ENCODE data around the gene EIF4E3.

EIF4E3 gene

DNA sequence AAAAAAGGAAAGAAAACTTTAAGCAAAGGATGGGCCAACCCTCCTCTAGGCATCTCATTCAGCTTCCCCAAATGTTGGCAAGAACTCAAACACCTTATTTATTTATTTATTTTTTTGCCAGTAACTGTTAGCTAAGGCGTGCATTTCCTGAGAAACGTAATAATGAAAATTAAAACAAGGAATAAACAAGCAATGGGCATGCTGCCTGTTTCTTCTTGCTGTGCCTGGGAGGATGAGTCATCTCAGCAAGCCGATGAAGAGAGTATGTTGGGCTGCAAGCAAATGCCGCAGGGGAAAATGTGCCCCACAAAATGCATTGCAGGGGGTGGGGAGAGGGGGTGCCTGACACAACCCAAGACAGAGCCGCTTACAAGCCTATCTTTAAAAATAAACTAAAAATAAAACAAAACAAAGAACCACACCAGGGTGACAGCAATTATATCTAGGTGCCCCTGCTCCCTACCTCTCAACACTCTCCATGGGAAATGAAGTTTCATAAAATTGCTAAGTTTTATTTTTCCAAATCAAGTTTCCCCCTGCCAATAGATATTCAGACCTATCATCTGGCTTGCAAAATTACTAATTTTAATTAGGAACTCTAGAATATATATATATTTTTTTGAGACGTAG is 40.3 kb downstream of the EIF4E3 start:
- DNase-seq = peak; percentile 6

DNA sequence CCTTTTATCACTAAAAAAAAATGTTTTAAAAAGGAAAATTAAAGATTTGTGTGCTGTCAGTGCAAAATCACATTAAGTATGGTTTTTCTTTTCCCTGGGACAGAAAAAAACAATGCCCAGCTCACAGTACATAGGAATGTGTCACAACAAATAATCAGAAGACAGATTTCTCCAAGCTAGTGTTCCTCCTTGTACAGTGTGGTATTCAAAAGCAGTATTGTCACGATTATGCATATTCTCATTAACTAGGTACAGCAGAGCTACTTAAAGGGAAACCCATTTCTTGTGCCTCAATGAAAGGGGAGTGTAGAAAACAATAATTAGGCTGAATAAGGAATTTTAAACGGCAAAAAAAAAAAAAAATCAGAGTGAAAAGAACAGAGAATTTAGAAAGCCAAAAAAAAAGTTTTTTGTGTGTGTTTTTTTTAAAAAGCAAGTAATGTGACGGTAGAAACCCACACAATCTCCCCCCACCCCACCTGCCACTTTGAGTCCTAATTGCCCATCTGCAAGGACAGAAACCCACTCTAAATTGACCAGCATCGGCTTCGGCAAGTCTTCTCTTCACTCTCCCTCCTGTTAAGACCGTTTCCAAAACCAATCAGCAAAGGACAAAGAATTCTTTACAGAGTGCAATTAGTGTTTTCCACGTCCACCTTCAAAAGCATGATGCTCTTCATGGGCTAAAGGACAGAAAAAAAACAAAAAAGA is 41.0 kb downstream of the EIF4E3 start:
- no peak for DNase-seq

DNA sequence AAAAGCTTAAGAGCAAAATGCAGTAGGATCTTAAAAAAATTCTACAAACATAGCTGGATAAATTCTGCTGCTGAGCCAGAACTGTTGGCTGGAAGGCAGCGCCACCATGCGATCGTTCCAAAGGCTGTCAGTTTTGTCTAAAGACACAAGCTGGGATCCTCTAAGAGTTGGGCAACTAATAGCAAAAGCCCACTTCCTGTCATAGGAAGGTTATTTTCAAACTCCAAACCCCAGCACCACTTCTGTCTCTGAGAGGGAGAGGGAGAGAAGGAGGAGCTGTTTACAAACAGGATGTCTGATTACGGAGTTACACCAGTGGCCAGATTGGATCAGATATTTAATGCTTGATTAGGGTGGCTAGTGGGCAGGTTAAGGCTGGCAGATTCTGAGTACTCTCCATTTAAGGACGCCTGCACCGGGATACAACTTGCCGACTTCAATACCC is 44.0 kb downstream of the EIF4E3 start:
- no peak for DNase-seq

DNA sequence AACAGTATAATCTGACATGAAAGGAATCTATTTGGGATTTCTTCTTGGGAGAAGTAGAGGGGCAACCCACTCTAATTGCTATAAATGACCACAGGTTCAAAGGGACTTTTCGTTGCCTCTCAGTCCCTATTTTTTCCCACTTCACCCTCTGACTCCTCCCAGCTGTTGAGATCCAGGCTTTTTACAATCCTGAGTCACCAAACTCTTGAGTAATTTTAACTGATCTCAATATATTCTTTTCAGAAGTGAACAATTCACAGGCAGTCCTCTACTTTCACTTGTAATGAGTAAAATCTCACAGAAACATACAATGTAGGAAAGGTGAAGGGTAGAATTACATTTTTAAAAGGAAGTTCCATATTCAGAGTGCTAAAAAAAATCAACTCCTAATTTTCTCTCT is 44.6 kb downstream of the EIF4E3 start:
- DNase-seq = no peak

DNA sequence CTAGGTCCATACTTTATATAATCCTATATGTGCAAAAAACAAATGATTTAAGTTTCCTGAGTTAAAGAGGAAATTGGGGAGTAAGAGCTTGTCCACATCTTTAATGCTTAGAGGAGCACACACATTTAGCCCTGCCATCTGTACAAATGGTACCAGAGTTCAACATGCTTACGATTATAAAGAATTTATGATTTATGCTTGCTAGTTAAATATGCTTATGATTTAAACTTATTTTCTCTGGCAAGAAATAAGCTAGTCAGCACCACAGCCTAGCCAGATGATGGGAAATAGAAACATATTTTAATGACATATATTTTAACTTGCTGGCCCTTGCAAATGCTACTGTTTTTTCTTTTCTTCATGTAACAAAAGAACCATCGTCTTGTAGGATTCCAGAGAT is 48.3 kb downstream of the EIF4E3 start:
- DNase-seq = no peak

DNA sequence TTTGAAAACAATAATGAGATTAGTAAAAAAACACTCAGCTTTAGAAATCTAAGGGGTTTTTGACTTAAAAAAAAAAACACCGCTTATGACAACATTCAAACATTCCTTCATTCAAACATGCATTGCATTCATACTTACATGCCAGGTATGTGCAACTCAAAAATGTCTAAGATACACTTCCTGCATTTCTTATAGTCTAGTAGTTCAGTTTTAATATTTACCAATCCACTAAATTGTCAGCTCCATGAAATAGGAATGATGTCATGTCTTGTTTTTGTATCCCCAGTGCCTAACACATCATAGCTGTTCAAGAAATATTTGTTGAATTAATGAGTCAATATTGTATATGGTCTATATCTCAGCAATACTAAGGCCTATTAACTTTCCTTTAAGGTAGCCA is 51.7 kb downstream of the EIF4E3 start:
- no peak for DNase-seq

DNA sequence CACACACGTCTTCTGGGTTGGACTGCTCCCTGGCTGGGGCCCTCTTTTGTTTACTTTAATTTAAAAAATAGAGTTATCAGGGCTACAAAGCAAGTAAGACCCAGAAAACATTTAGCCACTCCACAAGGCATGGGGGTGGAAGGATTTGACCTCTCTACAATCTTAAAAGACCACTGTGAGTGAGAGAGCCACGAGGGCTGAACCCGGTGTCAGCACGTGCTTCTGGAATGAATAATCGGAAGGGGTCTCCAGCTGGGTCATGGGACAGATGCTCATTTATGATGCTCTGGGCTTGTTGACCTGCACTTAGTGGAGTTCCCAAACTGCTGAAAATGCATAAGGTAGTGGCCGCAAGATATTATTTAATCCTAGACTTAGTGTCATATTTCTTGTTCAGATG is 52.4 kb downstream of the EIF4E3 start:
- no peak for DNase-seq

DNA sequence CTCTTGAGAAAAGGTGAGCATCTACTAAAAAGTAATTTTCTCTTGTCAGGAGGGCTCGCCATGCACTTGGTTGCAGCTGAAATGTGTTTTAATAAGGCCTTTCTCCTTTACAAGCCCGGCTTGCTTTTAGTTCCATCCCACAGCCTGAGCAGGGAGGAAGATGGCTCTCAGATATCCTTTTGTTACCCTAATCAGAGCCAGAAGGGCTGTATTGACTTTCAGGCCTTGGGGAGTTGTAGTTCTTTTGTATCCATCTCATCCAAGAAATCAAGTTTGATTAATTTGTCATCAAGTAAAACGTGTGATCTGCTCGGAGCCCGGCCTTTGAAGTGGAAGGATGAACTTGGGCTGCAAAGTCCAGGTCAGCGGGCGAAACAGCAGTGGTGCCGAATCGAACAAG is 52.9 kb downstream of the EIF4E3 start:
- no peak for DNase-seq

DNA sequence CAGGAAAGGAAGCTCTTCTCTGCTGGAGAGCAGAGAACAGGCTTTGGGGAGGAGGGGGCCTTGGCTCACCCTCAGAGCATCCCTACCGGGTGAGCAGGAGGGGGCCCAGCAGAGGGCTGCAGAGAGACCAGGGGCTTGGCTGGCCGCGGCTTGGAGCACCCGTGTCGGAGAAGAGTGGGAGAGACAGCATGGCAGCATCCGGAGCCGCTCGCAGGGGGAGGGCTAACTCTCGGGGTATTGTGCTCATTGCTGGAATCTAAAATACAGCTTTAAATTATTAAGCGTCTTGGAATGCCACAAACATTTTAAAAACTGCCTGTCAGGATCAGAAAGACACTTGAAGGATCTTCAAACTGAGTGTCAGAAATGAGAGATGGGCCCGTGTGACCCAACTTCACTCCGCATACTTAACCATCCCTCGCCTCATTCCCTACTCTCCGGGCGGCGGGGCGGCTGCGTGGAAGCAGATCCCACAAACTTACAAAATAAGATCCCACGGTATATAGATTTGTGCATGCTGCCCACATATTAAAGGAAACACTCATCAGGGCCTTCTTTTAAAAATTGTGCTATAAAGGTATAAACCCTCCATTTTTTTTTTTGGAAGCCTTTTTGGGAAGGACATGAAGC is 53.9 kb downstream of the EIF4E3 start:
- DNase-seq = no peak

DNA sequence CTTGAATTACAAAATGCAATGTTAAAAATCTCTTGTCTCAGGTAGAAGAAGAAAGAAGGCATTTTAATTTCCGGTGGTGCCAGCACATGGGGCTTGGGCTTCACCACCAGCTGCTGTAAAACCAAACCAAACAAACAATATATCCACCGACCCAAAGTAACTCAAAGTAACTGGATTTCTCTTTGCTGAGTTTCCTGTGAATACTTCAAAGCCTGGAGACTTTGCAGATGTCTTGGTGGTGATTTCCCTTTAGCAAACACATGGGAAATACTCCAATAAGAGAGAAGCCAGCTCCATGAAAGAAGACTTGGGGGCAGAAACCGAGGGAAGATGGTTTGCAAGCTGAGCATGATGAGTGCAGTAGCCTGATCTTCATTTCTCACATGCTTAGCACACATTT is 62.6 kb downstream of the EIF4E3 start:
- DNase-seq = no peak

DNA sequence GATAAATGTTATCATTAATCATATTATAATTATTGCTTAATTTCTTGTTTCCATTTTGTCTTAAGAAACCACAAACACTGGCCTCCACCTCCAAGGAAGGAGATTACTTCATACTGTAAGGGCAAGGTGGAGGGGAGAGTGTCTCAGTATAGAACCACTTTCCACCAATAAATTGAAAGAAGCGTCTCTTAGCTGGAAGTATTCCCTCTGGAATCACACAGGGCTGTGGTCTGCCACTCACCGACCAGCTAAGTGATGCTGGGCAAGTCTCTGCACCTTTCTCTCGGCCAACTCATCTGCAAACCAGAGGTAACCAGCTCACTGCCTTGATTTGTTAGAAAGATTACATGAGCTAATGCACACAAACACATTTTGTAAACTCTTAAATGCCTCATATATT is 63.1 kb downstream of the EIF4E3 start:
- no peak for DNase-seq

DNA sequence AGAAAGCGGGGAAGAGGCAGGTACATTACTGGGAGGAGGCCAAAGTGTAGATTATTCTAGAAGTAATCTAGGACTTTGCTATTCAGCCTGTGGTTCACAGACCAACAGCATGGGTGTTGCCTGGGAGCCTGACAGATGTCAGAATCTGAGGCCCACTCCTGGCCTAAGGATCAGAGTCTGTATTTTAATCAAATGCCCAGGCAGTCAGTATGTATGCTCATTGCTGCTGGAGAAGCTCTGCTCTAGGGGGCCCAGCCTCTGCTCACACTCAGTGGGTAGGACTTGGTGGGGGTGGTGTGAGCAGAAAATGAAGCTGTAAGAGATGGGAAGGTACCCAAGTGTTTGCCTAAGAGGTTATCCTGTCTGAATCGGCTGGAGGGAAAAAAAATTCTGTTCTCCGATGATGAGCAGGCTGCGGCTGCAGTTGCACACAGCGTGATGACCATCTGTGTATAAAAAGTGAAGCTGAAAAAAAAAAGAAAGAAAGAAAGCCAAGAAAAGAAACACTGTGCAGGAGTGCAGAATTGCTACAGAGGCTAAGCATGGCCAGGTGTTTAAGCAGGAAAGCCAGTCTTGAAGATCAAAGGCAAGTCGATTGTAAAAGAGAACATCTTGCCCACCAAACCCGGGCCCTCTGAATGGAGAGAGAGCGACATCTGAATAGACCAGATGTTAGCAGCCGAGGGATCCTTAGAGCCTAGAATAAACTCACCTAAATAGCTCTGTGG is 65.2 kb downstream of the EIF4E3 start:
- DNase-seq = no peak

DNA sequence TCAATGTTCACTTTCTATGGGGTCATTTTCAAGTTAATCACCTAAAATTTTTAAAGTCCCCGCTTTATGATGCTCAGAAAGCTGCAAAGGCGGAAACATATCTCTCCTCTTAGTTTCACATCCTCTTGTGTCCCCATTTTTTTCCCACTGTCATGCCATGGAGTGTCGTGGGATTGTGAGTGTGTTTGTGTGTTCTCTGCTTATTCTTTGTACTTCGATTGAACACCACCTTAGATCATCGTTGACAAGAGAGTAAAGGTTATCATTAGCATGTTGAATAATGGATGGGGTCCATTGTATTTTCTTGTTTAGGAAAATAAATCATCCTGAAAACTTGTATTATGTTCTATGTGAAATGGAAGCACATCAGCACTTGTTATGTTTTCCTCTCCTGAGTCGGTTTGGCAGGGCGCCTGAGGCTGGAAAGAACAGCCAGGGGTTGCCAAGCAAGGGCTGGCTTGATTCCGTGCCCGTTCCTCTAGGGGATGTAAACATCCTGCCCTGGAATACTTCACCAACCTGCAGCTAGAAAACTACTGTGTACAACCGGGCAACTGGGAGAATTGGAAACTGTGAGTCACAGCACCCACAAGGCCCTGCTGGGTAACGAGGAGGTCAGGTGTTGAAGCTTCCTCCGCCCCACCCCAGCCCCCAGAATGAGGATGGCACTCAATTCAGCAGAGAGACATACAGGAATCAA is 67.2 kb downstream of the EIF4E3 start:
- DNase-seq = peak; percentile 26

DNA sequence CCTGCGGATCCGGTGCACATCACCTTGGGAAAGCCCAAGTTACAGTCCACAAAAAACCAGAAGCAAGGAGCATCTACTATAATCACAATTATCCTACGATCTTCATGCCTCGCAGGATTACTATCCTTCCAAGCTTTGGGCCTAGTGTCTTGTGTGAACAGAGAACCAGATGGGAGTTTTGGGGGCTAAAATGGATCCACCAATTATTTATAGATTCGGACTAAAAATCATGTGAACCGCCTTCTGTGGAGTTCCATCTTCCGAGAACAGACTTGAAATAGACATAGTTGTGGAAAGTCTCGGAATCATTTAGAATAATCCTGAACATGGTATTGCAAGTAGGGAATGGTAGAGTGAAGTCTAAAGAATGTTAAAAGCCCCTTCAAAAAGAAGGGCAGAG is 70.1 kb downstream of the EIF4E3 start:
- no peak for DNase-seq

DNA sequence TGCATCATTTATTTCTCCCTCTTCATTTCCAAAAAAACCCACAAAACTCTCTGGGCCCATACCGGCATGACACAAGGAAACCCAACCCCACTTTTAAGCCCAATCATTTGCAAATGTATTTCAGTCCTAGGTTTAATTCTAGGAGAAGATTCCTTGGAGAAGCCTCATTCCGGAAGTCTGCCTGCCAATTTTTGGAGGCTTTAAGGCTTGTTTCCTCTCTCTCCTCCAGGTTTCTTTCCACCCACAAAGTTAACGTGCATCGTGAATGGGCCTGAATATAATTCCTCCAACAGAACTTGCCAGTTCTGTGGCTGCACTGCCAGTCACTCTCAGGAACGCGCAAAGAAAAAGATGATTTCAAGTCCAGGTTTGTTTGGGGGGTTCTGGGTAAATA is 71.8 kb downstream of the EIF4E3 start:
- DNase-seq = no peak

DNA sequence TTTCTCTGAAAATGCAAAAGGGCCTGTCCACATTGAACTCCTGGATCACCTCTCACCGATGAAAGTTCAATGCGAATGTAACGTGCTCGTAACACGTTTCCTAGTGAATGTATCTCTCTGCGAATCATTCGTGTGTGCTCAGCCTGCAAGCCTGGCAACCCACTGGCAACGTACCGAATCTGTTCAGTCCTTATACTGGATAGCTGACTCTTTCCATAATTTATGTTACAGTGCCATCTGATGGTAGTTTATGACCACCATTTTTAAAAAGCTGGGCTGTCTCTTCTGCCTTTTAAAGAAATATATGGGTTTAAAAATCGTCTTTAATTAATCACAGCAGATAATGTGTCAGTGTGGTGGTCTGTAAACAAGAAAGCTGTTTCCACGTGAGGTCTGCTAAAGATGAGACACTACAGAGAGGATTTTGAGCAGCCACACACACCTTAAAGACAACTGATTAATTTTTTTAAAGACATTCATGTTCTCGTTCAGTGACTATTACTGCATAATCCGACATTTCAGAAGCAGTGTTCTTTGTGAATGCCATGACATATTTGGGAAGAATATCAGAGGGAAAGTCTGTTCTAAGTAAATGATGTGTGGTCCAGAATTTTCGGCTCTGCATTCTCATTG is 72.3 kb downstream of the EIF4E3 start:
- DNase-seq = no peak

DNA sequence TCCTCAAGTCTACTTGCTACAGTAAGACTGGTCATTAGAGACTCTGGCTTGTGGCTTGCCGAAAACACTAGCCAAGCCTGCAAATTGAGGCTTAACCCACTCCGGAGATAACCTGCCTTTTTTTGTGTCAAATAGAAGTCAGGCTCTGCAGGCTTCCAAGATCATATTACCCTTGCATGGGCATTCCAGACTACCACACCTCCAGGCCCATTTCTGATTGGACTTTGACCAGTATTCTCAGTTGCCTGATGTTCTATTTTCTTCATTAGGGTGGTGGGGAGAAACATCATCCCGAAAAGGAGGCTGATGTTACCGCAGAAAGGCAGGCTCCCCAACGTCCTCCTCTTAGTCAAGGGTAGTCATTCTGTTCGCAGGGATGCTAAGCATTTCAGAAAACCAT is 73.6 kb downstream of the EIF4E3 start:
- no peak for DNase-seq

DNA sequence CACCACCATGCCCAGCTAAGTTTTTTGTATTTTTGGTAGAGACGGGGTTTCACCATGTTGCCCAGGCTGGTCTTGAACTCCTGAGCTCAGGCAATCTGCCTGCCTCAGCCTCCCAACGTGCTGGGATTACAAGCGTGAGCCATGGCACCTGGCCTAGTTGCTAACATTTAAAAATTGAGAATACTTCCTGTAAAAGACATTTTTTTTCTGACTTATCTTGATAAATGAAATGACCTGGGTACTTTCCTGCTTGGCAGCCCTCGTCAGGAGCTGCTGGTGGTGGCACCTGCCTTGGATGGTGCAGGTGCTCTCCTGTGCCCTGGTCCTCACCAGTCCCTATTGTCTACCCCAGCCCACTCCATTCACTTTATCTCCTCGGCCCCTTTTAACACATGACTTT is 74.8 kb downstream of the EIF4E3 start:
- no peak for DNase-seq

DNA sequence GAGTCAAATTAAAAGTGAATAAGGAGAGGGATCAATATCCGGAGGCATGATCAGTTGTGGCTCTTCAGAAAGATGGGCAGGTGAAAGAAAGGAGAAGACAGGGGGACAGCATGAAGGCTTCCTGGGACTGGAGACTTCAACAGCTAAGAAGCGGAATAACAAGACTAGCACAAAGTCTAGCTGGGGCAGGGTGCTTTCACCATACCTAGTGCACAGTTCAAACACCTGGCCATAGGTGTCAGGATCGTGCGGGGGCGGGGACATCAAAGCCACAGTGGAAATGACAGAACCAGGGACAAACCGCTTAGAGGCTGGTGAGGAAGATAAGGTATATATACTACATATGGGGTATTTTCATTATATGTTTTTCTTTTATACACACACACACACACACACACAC is 75.4 kb downstream of the EIF4E3 start:
- no peak for DNase-seq

DNA sequence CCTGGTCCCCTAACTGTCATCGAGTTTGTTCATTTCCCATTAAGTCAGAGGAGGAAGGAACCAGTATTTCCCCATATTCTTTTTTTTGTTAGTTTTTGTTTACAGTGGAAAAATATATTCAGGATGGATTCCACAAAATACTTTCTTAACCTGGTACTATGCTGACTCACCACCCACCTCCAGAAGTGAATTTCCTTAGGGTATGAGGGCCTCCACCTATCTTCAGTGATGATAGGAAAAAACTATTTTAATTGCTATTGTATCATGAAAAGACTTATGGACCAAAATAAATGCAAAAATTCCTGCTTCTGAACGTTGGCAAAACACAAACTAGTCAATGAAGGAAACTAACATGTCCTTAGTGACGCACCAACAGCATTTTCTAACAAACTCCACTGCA is 77.5 kb downstream of the EIF4E3 start:
- no peak for DNase-seq

DNA sequence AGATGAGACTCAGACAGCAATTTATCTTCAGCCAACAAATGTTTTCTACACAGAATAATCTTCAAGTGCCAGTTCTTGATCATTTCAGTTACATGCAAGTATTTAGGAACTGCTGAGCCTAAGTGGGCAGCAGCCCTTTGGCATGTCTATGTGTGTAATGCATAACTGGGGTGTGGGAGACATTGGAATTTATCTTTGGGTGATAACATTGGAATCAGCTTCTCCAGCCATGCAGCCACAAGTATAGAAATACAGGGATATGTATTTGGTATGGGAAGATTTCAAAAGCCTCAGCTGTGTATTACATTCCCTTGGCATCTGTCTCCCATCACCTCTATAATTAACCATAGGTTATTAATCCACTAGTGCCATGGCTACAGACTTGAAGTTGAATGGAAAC is 78.2 kb downstream of the EIF4E3 start:
- DNase-seq = no peak

DNA sequence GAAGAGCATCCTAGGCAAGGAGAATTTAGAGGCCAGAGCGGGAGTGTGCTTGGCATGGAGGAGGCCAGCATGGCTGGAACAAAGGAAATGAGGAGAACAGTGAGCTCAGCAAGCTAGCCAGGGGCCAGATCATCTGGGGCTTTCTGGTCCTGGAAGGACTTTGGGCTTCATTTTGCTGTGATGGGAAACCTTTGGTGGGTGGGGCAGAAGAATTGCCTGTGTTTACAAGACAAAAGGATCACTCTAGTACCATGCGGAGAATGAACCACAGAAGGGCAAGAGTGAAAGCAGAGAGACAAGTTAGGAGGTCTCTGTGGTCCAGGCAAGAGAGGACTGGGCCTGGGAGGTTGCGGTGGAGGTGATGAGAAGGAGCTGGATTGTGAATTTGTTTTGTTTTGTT is 80.1 kb downstream of the EIF4E3 start:
- no peak for DNase-seq

DNA sequence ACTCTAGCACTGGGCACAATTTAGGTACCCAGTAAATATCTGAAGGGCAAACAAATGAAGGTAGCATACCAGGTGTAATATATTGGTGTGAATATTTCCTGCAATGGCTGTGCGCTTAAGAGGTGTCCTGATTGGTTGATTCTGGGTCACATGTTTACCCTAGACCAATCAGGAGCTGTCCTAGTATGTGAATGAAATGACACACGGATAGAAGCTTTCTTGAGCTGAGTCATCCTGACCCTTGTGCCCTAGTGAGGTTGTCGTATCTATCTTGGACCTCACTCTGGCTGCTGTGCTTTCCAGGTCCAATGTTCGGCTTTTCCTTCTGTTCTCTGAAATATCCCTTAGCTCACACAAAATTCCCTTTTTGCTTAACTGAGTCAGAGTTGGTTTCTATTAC is 83.5 kb downstream of the EIF4E3 start:
- no peak for DNase-seq
